ENCODE measurements around the gene LRRC4C. TPM values are rescaled to one million over a fixed set of nuclear protein-coding genes. Genes with fewer than 3 reads are reported as not detected.

LRRC4C gene
- total and polyA plus RNA-seq, 11 donors, result 0.08 to 1.2 (median 0.48) TPM; not detected in 1

DNA sequence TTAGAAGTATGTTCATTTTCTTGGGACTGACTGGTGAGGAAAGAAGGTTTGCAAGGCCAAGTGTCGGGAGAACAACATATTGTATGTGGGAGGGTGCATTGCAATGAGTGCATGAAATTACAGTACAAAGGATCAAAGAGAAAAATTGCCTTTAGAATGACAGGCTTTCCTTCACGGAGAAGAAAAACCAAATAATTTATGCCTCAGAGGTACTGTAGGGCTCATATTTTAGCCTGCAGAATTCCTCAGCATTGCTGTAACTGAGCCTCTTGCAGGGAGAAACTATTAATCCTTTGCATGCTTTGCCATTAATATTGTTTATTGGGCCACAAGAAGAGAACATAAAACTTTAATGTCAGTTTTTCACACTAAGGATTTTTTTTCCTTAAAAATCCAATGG is 60.1 kb downstream of the LRRC4C start:
- Histone ChIP-seq H3K4me3 (no peak overlapping the region), H3K27me3 (no peaks in the 10 kb centered on the region), H3K4me1 (no peaks in the 10 kb centered on the region), H3K27ac (no peak overlapping the region), H3K36me3 (no peaks in the 10 kb centered on the region), H3K9me3 (no peaks in the 10 kb centered on the region)
- intact Hi-C loops (cut with DNase I), result no loop called here
- no peak for TF ChIP-seq POLR2A (IDR thresholded peaks at IDR 0.05)
- no peak for ATAC-seq
- DNase-seq, result no peak
- 65 to 76% (median 73%) methylated on average over 2 of the region's 2 CpGs for WGBS, 4 donors

DNA sequence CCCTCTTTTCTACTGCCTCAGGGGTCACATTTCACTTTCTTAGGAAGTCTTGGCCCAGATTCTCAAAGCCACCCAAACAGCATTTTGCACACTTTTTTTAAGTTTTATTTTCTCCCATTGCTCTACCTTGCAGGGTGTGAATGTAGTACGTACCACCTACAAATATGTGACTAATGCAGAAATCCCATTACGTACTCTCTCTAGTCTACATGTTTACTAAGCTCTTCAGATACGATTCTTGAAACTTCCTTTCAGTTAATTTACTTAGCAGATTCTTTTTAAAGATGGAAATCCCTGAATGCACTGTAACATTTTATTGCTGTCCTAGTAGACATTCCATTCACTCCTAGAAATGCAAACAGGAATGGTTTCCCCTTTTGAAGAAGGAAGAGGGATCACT is 61.3 kb downstream of the LRRC4C start:
- H3K27me3 ChIP-seq, result no peaks in the 10 kb centered on the region
- no peak for ATAC-seq
- no peak for DNase-seq
- H3K4me1 ChIP-seq, result no peaks in the 10 kb centered on the region
- no peaks in the 10 kb centered on the region for H3K36me3 ChIP-seq
- intact Hi-C loops (cut with DNase I), result no loop called here
- WGBS, 4 donors, result 78 to 88% (median 79%) methylated on average over 3 of the region's 3 CpGs
- TF ChIP-seq, protein P1, sequence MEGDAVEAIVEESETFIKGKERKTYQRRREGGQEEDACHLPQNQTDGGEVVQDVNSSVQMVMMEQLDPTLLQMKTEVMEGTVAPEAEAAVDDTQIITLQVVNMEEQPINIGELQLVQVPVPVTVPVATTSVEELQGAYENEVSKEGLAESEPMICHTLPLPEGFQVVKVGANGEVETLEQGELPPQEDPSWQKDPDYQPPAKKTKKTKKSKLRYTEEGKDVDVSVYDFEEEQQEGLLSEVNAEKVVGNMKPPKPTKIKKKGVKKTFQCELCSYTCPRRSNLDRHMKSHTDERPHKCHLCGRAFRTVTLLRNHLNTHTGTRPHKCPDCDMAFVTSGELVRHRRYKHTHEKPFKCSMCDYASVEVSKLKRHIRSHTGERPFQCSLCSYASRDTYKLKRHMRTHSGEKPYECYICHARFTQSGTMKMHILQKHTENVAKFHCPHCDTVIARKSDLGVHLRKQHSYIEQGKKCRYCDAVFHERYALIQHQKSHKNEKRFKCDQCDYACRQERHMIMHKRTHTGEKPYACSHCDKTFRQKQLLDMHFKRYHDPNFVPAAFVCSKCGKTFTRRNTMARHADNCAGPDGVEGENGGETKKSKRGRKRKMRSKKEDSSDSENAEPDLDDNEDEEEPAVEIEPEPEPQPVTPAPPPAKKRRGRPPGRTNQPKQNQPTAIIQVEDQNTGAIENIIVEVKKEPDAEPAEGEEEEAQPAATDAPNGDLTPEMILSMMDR (IDR thresholded peaks at IDR 0.05), result no peak
- TF ChIP-seq POLR2A (IDR thresholded peaks at IDR 0.05), result no peak
- H3K9me3 ChIP-seq, result no peaks in the 10 kb centered on the region
- H3K4me3 ChIP-seq, result no peak overlapping the region
- H3K27ac ChIP-seq, result no peak overlapping the region

DNA sequence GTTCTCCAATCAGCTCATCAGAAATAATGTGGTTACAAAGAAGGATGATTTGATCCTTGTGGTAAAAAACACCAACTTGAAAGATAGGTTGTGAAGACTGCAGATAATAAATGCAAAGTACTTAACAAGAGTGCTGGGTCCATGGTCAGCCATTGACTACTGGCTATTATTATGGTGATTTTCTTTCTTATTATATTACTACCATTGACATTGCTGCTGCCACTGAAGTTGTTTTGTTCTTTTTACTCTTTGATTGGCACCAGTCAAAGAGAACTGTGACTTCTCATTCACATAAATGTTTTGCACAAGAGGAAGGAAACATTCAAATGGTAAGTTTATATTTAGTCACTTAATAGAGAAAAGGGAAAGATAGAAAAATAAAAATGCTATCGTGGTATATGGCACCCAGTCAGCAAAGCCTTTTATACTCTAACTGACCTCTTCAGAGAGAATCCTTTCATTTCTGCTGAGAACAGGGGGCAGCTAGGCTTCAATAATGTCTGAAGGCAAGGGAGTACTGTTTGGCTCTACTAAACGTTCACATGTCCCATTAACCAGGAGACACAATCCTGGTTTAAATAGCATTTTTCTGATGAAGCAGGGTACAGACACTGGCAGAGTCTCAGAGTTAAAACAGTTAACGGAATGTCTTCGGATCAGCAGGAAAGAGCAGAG is 64.8 kb downstream of the LRRC4C start:
- TF ChIP-seq, protein P1 (IDR thresholded peaks at IDR 0.05), result no peak
- no peak for TF ChIP-seq POLR2A (IDR thresholded peaks at IDR 0.05)
- Histone ChIP-seq H3K27ac (no peak overlapping the region), H3K36me3 (no peaks in the 10 kb centered on the region), H3K27me3 (no peaks in the 10 kb centered on the region), H3K4me3 (no peak overlapping the region), H3K4me1 (peaks cover 0 to 6% (median 0%) of the 10 kb centered on the region in 12 donors), H3K9me3 (no peaks in the 10 kb centered on the region)
- intact Hi-C loops (cut with DNase I), result no loop called here
- ATAC-seq (no peak), DNase-seq (no peak)
- 65 to 67% (median 66%) methylated on average over 4 of the region's 4 CpGs for WGBS, 4 donors

DNA sequence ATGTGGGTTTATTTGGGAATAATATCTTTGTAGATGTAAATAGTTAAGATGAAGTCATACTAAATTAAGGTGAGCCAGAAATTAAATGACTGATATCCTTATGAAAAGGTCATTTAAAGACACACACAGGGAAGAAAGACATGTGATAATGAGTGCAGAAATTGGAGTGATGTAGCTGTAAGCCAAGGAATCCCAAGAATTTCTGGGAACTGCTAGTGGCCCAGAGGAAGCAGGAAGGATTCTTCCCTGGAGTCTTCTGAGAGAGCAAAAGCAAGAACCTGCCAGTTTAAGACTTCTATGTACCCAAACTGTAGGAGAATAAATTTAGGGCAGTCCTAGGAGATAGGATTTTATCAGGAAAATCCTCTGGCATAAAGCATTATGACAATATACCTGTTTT is 66.9 kb downstream of the LRRC4C start:
- H3K4me1 ChIP-seq, result peaks cover 0 to 6% (median 0%) of the 10 kb centered on the region in 12 donors
- H3K36me3 ChIP-seq, result no peaks in the 10 kb centered on the region
- DNase-seq, result no peak
- H3K4me3 ChIP-seq, result no peak overlapping the region
- no peak overlapping the region for H3K27ac ChIP-seq
- no peaks in the 10 kb centered on the region for H3K27me3 ChIP-seq
- intact Hi-C loops (cut with DNase I), result no loop called here
- no peaks in the 10 kb centered on the region for H3K9me3 ChIP-seq
- no peak for ATAC-seq
- TF ChIP-seq POLR2A (IDR thresholded peaks at IDR 0.05), result no peak
- TF ChIP-seq, protein P1 (IDR thresholded peaks at IDR 0.05), result no peak

DNA sequence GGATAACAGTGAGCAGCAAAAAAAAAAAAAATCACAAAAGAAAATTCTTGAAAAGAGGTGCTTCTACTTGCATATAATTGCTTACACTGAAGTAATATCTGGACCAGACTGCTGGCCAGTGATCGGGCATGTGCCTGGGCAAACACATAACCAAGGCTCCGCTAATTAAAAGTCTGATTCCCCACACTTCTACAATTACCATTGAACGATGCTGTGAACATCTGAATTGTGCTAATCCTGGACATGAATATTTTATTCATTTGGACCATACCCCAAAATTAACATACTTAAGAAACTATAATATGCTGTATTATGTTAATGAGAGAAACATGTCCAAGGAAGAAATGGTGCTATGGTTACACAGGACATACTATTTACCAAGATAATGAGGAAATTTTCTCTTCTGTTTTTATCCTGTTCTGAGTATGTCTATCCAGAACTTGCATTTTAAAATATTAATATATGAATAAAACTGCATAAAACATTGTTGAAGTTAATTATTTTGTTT is 69.8 kb downstream of the LRRC4C start:
- H3K36me3 ChIP-seq, result no peaks in the 10 kb centered on the region
- 90 to 93% (median 90%) methylated on average over 3 of the region's 3 CpGs for WGBS, 4 donors
- H3K27me3 ChIP-seq, result no peaks in the 10 kb centered on the region
- H3K9me3 ChIP-seq, result no peaks in the 10 kb centered on the region
- TF ChIP-seq, protein P1 (IDR thresholded peaks at IDR 0.05), result no peak
- TF ChIP-seq POLR2A (IDR thresholded peaks at IDR 0.05), result no peak
- intact Hi-C loops (cut with DNase I), result no loop called here
- ATAC-seq, result no peak
- no peak for DNase-seq
- peaks cover 0 to 6% (median 0%) of the 10 kb centered on the region in 12 donors for H3K4me1 ChIP-seq
- no peak overlapping the region for H3K27ac ChIP-seq
- no peak overlapping the region for H3K4me3 ChIP-seq

Measured in heart left ventricle (tissue), 16 donors.